Measurements from ENCODE around the gene SAMD14.

DNA sequence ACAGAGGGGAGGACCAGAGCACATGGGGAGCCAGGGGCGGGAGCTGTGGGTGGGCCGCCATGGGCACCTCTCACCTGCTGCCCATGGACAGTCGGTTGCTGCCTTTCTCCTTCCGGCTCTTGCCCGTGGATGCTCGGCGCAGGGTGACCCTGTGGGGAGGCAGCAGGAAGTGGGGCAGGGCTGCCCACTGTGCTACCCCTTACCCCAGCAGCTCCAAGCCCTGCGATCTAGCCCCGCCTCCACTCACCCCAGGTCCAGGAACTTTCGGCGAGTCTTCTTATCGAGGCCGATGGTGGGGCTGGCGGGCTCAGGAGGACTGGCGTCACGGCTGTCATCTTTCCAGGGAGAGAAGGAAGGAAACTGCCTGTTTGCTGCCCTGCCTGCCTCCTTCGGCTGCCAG lies 14.2 kb downstream of the SAMD14 start:
- TF ChIP-seq EZH2 (IDR thresholded peaks at IDR 0.05; ENCODE audit: borderline replicate concordance, low read length): no peak
- TF ChIP-seq, protein P1, sequence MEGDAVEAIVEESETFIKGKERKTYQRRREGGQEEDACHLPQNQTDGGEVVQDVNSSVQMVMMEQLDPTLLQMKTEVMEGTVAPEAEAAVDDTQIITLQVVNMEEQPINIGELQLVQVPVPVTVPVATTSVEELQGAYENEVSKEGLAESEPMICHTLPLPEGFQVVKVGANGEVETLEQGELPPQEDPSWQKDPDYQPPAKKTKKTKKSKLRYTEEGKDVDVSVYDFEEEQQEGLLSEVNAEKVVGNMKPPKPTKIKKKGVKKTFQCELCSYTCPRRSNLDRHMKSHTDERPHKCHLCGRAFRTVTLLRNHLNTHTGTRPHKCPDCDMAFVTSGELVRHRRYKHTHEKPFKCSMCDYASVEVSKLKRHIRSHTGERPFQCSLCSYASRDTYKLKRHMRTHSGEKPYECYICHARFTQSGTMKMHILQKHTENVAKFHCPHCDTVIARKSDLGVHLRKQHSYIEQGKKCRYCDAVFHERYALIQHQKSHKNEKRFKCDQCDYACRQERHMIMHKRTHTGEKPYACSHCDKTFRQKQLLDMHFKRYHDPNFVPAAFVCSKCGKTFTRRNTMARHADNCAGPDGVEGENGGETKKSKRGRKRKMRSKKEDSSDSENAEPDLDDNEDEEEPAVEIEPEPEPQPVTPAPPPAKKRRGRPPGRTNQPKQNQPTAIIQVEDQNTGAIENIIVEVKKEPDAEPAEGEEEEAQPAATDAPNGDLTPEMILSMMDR (conservative IDR thresholded peaks at IDR 0.05 in 1 of 2, IDR thresholded peaks at IDR 0.05 in 1 of 2; ENCODE audit: extremely low read depth in 1 of 2, insufficient read depth in 1 of 2, low read depth in 1 of 2, low read length in 2 of 2): no peak

All from mammary epithelial cell (primary cell).